Rectal smooth muscle tissue (tissue), 1 donor: ENCODE measurements around the gene TBC1D30.

Experiments
- H3K27ac ChIP-seq: one replicate; pipeline ENCODE4 v1.7.0; 2013; ENCODE audit warnings: low read depth, low read length, inconsistent platforms
- H3K27me3 ChIP-seq: one replicate; pipeline ENCODE4 v1.7.0; 2013; ENCODE audit warnings: low read length; ENCODE audit not compliant: control insufficient read depth, insufficient read depth
- H3K36me3 ChIP-seq: one replicate; pipeline ENCODE4 v1.7.0; 2013; ENCODE audit warnings: low read length; ENCODE audit not compliant: control insufficient read depth, insufficient read depth
- H3K4me1 ChIP-seq: one replicate; pipeline ENCODE4 v1.7.0; 2013; ENCODE audit warnings: low read length; ENCODE audit not compliant: control insufficient read depth, insufficient read depth
- H3K4me3 ChIP-seq: one replicate; pipeline ENCODE4 v1.7.0; 2013; ENCODE audit warnings: low read length
- H3K9ac ChIP-seq: one replicate; pipeline ENCODE4 v1.7.0; 2013; ENCODE audit warnings: low read length

TBC1D30 gene

DNA sequence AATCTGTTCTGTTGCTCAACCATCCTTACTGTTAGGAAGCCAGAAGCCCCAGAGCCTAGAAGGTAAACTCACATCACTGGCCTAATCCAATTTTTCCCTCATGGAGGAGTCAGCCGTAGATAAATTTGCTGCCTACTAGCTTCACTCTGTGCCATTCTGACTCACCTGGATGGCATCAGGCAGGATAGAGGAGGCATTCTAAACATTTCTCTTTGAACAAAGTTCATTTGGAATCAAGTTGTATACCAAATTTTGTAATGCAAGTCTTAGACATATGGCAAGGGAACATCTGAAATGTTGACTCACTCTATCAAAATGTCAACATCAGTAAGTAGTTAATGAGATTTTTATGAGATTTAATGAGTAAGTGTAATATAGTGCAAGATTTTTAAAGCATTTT is 13.6 kb upstream of the TBC1D30 start:
- H3K4me3 ChIP-seq = no peak overlapping the region
- H3K4me1 ChIP-seq = no peaks in the 10 kb centered on the region
- no peaks in the 10 kb centered on the region for H3K36me3 ChIP-seq
- no peak overlapping the region for H3K9ac ChIP-seq
- no peaks in the 10 kb centered on the region for H3K27me3 ChIP-seq
- H3K27ac ChIP-seq = no peak overlapping the region

DNA sequence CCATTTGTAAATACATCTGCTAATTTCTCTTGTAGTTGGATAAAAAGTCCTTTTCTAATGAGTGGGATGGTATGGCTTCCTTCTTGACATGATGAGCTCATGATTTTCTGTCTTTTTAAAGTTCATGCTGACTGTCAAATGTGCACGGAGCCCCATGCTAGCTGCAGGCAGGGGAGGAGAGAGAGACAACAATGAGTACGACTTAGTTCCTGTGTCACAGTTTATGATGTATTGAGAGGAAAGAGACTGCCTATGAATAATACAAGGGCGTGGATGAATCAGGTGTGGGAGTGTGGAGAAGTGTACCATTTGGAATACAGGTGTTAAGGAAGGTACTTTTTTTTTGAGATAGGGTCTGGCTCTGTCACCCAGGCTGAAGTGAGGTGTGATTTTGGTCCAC is 10.7 kb upstream of the TBC1D30 start:
- no peak overlapping the region for H3K27ac ChIP-seq
- no peaks in the 10 kb centered on the region for H3K27me3 ChIP-seq
- no peaks in the 10 kb centered on the region for H3K36me3 ChIP-seq
- no peaks in the 10 kb centered on the region for H3K4me1 ChIP-seq
- no peak overlapping the region for H3K9ac ChIP-seq
- H3K4me3 ChIP-seq = no peak overlapping the region

GRCh38 chr12:64814432-64814831 is 10.0 kb upstream of the TBC1D30 start:
- H3K27ac ChIP-seq = no peak overlapping the region
- H3K4me3 ChIP-seq = no peak overlapping the region
- no peak overlapping the region for H3K9ac ChIP-seq
- no peaks in the 10 kb centered on the region for H3K4me1 ChIP-seq
- no peaks in the 10 kb centered on the region for H3K27me3 ChIP-seq
- no peaks in the 10 kb centered on the region for H3K36me3 ChIP-seq

GRCh38 chr12:64819816-64820402 is 4.5 kb upstream of the TBC1D30 start:
- Histone ChIP-seq H3K4me1 (no peaks in the 10 kb centered on the region), H3K36me3 (no peaks in the 10 kb centered on the region), H3K9ac (no peak overlapping the region), H3K27ac (no peak overlapping the region), H3K4me3 (no peak overlapping the region), H3K27me3 (no peaks in the 10 kb centered on the region)

DNA sequence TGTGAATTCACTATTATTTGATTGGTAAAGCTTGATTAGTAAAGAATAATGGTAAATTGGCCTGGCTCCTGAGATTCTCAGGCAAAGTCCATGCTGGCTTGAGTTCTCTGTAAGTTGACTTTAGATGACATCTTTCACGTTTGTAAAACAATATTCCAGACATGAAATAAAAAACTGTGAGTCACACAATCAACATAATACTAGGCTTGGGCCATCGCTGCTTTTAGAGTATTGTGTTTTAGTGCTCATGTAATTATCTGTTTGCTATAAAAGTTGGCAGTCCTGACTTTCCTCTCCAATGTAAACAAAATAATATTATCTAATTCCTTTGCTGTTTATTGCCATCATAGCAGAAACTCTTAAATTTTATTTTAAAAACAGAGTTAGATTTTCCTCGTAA is 3.9 kb upstream of the TBC1D30 start:
- H3K4me1 ChIP-seq = no peaks in the 10 kb centered on the region
- H3K9ac ChIP-seq = no peak overlapping the region

DNA sequence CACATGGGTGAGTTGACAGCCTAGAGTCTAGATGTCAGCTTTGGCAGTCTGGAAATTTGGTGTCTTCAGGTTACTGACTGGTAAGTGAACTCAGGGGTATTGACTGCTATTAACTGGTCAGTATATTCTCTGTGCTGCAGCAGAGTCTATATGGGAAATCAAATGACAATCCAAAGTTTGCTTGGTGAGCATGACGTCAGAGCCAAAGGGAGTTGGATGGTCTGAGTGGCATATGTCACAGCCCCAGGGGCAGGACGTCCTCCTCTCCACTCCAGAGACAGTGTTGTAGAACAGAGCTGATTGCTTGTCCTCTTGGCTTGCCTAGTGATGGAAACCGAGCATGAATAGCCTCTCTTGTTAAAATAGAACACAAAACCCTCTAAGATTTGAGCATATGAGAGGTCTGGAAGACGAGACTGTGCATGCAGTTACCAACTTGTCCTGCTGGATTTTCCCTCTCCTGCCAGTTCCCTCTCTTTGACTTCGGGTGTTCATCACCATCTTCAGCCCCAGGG is 3.3 kb upstream of the TBC1D30 start:
- H3K4me3 ChIP-seq = no peak overlapping the region
- H3K27me3 ChIP-seq = peaks cover 7% of the 10 kb centered on the region
- no peak overlapping the region for H3K9ac ChIP-seq
- H3K27ac ChIP-seq = no peak overlapping the region
- no peaks in the 10 kb centered on the region for H3K4me1 ChIP-seq
- no peaks in the 10 kb centered on the region for H3K36me3 ChIP-seq

More for the DNA sequence above, 3.9 kb upstream of the TBC1D30 start:
- H3K27me3 ChIP-seq = peaks cover 4% of the 10 kb centered on the region
- no peak overlapping the region for H3K4me3 ChIP-seq
- H3K27ac ChIP-seq = no peak overlapping the region
- no peaks in the 10 kb centered on the region for H3K36me3 ChIP-seq

DNA sequence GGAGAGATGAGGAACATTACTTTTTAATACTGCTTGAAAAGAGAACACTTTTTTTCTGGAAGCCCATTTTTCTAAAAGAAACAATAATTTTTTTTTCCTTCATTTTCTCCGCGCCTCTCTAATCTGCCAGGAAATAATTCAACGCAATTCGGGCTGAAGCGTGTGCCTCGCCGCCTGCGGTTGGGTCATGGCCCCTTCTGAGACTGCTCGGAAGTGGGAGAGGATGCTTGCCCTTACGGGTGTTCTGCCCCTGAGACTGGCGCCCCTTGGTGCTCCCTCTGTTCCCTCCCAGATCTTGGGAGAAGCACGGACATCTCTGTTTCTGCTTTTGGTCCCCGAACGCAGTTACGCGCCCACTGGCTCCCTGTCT is 332 bp upstream of the TBC1D30 start:
- Histone ChIP-seq H3K27me3 (peaks cover 7% of the 10 kb centered on the region), H3K4me1 (no peaks in the 10 kb centered on the region), H3K36me3 (no peaks in the 10 kb centered on the region), H3K27ac (no peak overlapping the region), H3K9ac (no peak overlapping the region), H3K4me3 (peak overlapping the region; percentile 58)

GRCh38 chr12:64825143-64826021 is 935 bp downstream of the TBC1D30 start:
- no peak overlapping the region for H3K27ac ChIP-seq
- H3K9ac ChIP-seq = no peak overlapping the region
- peak overlapping the region; percentile 58 for H3K4me3 ChIP-seq
- no peaks in the 10 kb centered on the region for H3K4me1 ChIP-seq
- H3K36me3 ChIP-seq = no peaks in the 10 kb centered on the region
- H3K27me3 ChIP-seq = peaks cover 7% of the 10 kb centered on the region

- Histone ChIP-seq H3K27me3 (peaks cover 7% of the 10 kb centered on the region), H3K4me1 (no peaks in the 10 kb centered on the region), H3K9ac (no peak overlapping the region), H3K36me3 (no peaks in the 10 kb centered on the region), H3K27ac (no peak overlapping the region), H3K4me3 (no peak overlapping the region)
Observed at GRCh38 chr12:64826234-64826633, 1.8 kb downstream of the TBC1D30 start.

DNA sequence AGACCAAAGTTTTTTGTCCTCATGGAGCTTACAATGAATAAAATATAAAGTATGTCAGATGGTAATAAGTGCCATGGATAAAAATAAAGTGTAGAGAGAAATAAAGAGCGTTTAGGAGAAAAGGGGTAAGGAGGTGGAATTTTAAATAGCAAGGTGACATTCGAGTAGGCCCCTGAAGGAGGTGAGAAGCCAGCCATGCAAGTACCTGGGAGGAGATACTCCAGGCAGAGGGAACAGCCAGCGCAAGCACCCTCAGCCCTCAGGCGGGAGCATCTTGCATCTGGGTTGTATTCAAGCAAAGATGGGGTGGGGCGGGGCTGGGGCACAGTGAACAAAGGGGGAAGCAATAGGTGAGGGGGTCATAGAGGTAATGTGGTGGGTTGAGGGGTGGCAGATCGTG is 4.3 kb downstream of the TBC1D30 start:
- H3K4me3 ChIP-seq = no peak overlapping the region
- no peaks in the 10 kb centered on the region for H3K4me1 ChIP-seq
- no peak overlapping the region for H3K9ac ChIP-seq
- H3K36me3 ChIP-seq = no peaks in the 10 kb centered on the region
- H3K27ac ChIP-seq = no peak overlapping the region
- H3K27me3 ChIP-seq = peaks cover 7% of the 10 kb centered on the region

GRCh38 chr12:64833928-64834327 is 9.5 kb downstream of the TBC1D30 start:
- Histone ChIP-seq H3K36me3 (no peaks in the 10 kb centered on the region), H3K4me1 (no peaks in the 10 kb centered on the region), H3K9ac (no peak overlapping the region), H3K27ac (no peak overlapping the region), H3K27me3 (no peaks in the 10 kb centered on the region), H3K4me3 (no peak overlapping the region)

DNA sequence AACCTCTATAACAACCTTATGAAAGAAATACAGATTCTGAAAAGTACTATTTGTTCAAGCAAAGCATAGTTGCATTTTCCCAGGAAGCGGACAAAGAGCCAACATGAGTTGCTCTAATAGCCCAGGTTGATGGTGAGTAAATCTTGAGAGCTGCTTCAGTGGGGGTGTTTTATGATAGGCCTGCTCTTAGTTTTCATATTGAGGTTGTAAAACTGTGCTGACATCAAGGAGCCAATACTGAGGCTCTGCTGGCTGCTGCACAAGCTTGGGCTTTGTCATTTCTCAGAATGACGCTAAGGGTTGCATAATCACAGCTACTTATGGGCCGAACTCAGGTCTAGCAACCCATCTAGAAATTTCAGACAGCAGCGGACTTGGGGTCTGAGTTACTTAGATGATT is 11.5 kb downstream of the TBC1D30 start:
- H3K27ac ChIP-seq = no peak overlapping the region
- no peak overlapping the region for H3K4me3 ChIP-seq
- H3K9ac ChIP-seq = no peak overlapping the region
- no peaks in the 10 kb centered on the region for H3K36me3 ChIP-seq
- no peaks in the 10 kb centered on the region for H3K4me1 ChIP-seq
- no peaks in the 10 kb centered on the region for H3K27me3 ChIP-seq

DNA sequence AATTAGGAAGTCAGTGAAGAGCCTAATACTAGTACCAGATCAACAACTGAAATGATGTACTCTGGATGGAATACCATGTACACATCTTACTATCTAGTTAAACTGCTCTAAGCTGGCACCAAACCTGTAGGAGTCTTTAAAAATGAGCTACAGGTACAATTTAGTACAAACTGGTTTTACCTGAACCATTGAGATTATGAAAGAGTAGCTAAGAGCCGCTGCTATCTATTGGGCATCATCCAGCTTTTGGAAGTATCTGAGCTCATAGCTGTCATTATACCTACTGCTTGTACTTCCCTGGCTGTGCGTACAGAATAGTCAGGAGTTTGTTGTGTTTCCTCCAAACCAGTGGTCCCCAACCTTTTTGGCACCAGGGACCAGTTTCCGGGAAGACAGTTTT is 12.4 kb downstream of the TBC1D30 start:
- H3K9ac ChIP-seq = no peak overlapping the region
- no peak overlapping the region for H3K27ac ChIP-seq
- H3K4me1 ChIP-seq = no peaks in the 10 kb centered on the region
- H3K27me3 ChIP-seq = no peaks in the 10 kb centered on the region
- no peaks in the 10 kb centered on the region for H3K36me3 ChIP-seq
- no peak overlapping the region for H3K4me3 ChIP-seq
